Colonic mucosa (tissue), 4 donors: ENCODE results near the gene FNDC7. TPM values are rescaled to one million over a fixed set of nuclear protein-coding genes. Genes with fewer than 3 reads are reported as not detected.

Experiments
- DNase-seq: peaks from one replicate; pipeline ENCODE4 v3.0.0-alpha.2; 2020
- H3K27ac ChIP-seq: fragments of 200-600 bp; one replicate; pipeline ENCODE4 v1.8.0; 2021
- H3K27me3 ChIP-seq: fragments of 200-600 bp; one replicate; pipeline ENCODE4 v1.8.0; 2021
- H3K36me3 ChIP-seq: fragments of 200-600 bp; one replicate; pipeline ENCODE4 v1.8.0; 2021
- H3K4me1 ChIP-seq: fragments of 200-600 bp; one replicate; pipeline ENCODE4 v1.8.0; 2021; ENCODE audit warnings: mild to moderate bottlenecking
- H3K4me3 ChIP-seq: fragments of 200-600 bp; one replicate; pipeline ENCODE4 v1.8.0; 2021
- H3K9ac ChIP-seq, 2 donors: one replicate each; pipeline ENCODE4 v1.7.0; 2013; ENCODE audit warnings: control low read depth in 2 of 2, low read depth in 2 of 2, low read length in 2 of 2
- H3K9me3 ChIP-seq: fragments of 200-600 bp; one replicate; pipeline ENCODE4 v1.8.0; 2021
- intact Hi-C: fragments of 100-400 bp; cut with DNase I; formaldehyde crosslinking; loops from one replicate; pipeline ENCODE4 v1.14.1; 2022
- total RNA-seq, 2 donors: library from RNA; stranded (reverse); fragmentation: NEBNext Ultra II Directional in 1 of 2; extraction: Animal tissue kit (Norgen Biotek cat#: 25700) in 1 of 2; gene quantifications; one replicate each; pipeline ENCODE4 v1.2.1, GENCODE V29; 2021
- TF ChIP-seq, protein P1 (sequence below): fragments of 200-600 bp; IDR thresholded peaks from one replicate; pipeline ENCODE4 v1.8.0; 2022; ENCODE audit warnings: antibody characterized with exemption, mild to moderate bottlenecking
- donor health status: healthy.
- donor health status: DM: no; HTN: no; CAD: no.
- donor health status: DM: no; HTN: no; CAD: no.

FNDC7 gene
- total RNA-seq, 2 donors from 2014 or later: not detected

- Histone ChIP-seq H3K27me3 (no peaks in the 10 kb centered on the region), H3K9ac (no peak overlapping the region), H3K4me3 (no peak overlapping the region), H3K27ac (no peak overlapping the region), H3K9me3 (no peaks in the 10 kb centered on the region), H3K36me3 (no peaks in the 10 kb centered on the region), H3K4me1 (no peaks in the 10 kb centered on the region)
- TF ChIP-seq, protein P1, sequence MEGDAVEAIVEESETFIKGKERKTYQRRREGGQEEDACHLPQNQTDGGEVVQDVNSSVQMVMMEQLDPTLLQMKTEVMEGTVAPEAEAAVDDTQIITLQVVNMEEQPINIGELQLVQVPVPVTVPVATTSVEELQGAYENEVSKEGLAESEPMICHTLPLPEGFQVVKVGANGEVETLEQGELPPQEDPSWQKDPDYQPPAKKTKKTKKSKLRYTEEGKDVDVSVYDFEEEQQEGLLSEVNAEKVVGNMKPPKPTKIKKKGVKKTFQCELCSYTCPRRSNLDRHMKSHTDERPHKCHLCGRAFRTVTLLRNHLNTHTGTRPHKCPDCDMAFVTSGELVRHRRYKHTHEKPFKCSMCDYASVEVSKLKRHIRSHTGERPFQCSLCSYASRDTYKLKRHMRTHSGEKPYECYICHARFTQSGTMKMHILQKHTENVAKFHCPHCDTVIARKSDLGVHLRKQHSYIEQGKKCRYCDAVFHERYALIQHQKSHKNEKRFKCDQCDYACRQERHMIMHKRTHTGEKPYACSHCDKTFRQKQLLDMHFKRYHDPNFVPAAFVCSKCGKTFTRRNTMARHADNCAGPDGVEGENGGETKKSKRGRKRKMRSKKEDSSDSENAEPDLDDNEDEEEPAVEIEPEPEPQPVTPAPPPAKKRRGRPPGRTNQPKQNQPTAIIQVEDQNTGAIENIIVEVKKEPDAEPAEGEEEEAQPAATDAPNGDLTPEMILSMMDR: no peak
- DNase-seq: no peak
- intact Hi-C loops: no loop called here
These were observed 72.6 kb downstream of the FNDC7 start for GRCh38 chr1:108785264-108785663.

DNA sequence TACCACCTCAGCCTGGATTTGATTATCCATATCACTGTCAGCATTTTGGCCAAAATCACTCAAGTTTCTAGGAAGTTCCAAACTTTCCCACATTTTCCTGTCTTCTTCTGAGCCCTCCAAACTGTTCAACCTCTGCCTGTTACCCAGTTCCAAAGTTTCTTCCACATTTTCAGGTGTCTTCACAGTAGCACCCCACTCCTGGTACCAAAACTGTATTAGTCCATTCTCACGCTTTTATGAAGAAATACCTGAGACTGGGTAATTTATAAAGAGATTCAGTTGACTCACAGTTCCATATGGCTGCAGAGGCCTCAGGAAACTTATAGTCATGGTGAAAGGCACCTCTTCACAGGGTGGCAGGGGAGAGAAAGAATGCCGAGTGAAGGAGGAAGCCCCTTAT lies 73.2 kb downstream of the FNDC7 start:
- H3K27me3 ChIP-seq: no peaks in the 10 kb centered on the region

GRCh38 chr1:108791790-108792189 lies 79.1 kb downstream of the FNDC7 start:
- no peak for DNase-seq
- no peak overlapping the region for H3K27ac ChIP-seq
- H3K4me1 ChIP-seq: no peaks in the 10 kb centered on the region
- H3K36me3 ChIP-seq: no peaks in the 10 kb centered on the region
- TF ChIP-seq, protein P1: no peak
- H3K4me3 ChIP-seq: no peak overlapping the region
- H3K27me3 ChIP-seq: no peaks in the 10 kb centered on the region
- intact Hi-C loops: no loop called here
- no peak overlapping the region for H3K9ac ChIP-seq
- no peaks in the 10 kb centered on the region for H3K9me3 ChIP-seq

More for the DNA sequence above, 73.2 kb downstream of the FNDC7 start:
- Histone ChIP-seq H3K27ac (no peak overlapping the region), H3K9me3 (no peaks in the 10 kb centered on the region), H3K4me3 (no peak overlapping the region), H3K9ac (no peak overlapping the region), H3K4me1 (no peaks in the 10 kb centered on the region), H3K36me3 (no peaks in the 10 kb centered on the region)
- intact Hi-C loops: no loop called here
- no peak for DNase-seq
- TF ChIP-seq, protein P1: no peak

Other genes with a start within 250 kb of the FNDC7 start
- gene EEIG2, start 152.8 kb upstream of the FNDC7 start, total RNA-seq: 10 to 100 TPM; 32.8 to 42.8 TPM
- 10 to 100 TPM in 1 of 2 donors, 1 to 10 TPM in 1; 3.7 to 10.1 TPM for gene HENMT1, start 51.8 kb upstream of the FNDC7 start, total RNA-seq
- 10 to 100 TPM; 31.7 to 32.4 TPM for gene PRPF38B, start 20.6 kb upstream of the FNDC7 start, total RNA-seq
- 10 to 100 TPM; 43.5 to 60.4 TPM for gene STXBP3, start 33.8 kb downstream of the FNDC7 start, total RNA-seq
- not detected for gene AKNAD1, start 144.2 kb downstream of the FNDC7 start, total RNA-seq
- 10 to 100 TPM; 32.5 to 62.6 TPM for gene GPSM2, start 164.1 kb downstream of the FNDC7 start, total RNA-seq